ENCODE results near the gene DAG1.

Gene DAG1

DNA sequence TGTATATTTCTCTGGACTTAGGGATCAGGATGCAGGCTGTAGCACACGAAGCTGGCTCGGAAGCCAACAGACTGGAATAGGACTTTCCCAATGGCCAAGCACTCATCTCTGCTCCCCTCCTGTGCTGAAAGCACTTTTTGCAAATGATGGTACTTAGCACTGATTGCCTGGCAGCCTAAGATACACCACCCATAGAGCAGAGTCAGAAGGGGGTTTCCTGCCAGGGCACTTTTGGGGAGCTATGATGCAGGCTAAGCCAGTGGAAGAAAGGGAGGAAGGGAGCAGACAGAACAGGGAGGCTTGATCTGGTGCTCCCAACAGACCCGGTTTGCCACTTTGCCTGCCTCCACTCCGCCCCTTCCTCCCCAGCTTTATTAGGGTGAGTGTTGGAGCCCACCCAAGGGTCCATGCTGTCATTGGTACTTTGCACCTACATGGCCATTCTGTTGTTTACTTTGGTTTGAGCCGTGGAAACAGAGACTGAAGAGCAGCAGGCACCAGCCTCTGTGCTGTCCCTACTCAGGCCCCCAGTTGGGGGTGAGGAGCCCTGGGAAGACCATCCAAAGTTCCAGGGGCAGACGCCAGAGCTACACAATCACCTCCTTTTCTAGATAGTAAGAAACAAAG, 100.1 kb downstream of the DAG1 start:
- no peak for TF ChIP-seq CTCF (IDR thresholded peaks at IDR 0.05; ENCODE audit: low read depth, low read length)
- no peak for DNase-seq (ENCODE audit: low read depth in 2 of 2)
- H3K4me3 ChIP-seq (replicated peaks in 1 of 2; ENCODE audit: low read depth in 2 of 2, low read length in 2 of 2), result no peak overlapping the region

- H3K4me3 ChIP-seq (replicated peaks in 1 of 2; ENCODE audit: low read depth in 2 of 2, low read length in 2 of 2), result no peak overlapping the region
- DNase-seq (ENCODE audit: low read depth in 2 of 2), result no peak
- TF ChIP-seq CTCF (IDR thresholded peaks at IDR 0.05; ENCODE audit: low read depth, low read length), result no peak
These were observed 112.1 kb downstream of the DAG1 start for GRCh38 chr3:49582177-49582576.

Data from cardiac fibroblast (primary cell).